ENCODE results near the gene AKT1.

The AKT1 gene

GRCh38 chr14:104800771-104801519, 5.4 kb upstream of the AKT1 start, which contains the start of gene ZBTB42:
TSS of gene ZBTB42 (plus strand) at chr14:104801101. CDS start at chr14:104801198, 97 bp downstream.
- in situ Hi-C loops (cut with HindIII; ENCODE audit: low sequenced_read_pairs), result no loop called here

- in situ Hi-C loops (cut with HindIII; ENCODE audit: low sequenced_read_pairs), result no loop called here
Observed at GRCh38 chr14:104800015-104800770, 4.6 kb upstream of the AKT1 start.

GRCh38 chr14:104799244-104800014, 3.9 kb upstream of the AKT1 start:
- in situ Hi-C loops (cut with HindIII; ENCODE audit: low sequenced_read_pairs), result no loop called here

- in situ Hi-C loops (cut with HindIII; ENCODE audit: low sequenced_read_pairs), result no loop called here
Observed at GRCh38 chr14:104798300-104799243, 3.0 kb upstream of the AKT1 start.

- in situ Hi-C loops (cut with HindIII; ENCODE audit: low sequenced_read_pairs), result no loop called here
Observed at GRCh38 chr14:104797115-104798044, 1.8 kb upstream of the AKT1 start.

- in situ Hi-C loops (cut with HindIII; ENCODE audit: low sequenced_read_pairs), result no loop called here
Observed at GRCh38 chr14:104796687-104797081, 1.1 kb upstream of the AKT1 start.

GRCh38 chr14:104795781-104796686, 486 bp upstream of the AKT1 start:
- in situ Hi-C loops (cut with HindIII; ENCODE audit: low sequenced_read_pairs), result no loop called here

GRCh38 chr14:104794631-104794992, 936 bp downstream of the AKT1 start:
- in situ Hi-C loops (cut with HindIII; ENCODE audit: low sequenced_read_pairs), result no loop called here

GRCh38 chr14:104794099-104794498, 1.4 kb downstream of the AKT1 start:
- in situ Hi-C loops (cut with HindIII; ENCODE audit: low sequenced_read_pairs), result no loop called here

- in situ Hi-C loops (cut with HindIII; ENCODE audit: low sequenced_read_pairs), result no loop called here
Observed at GRCh38 chr14:104793703-104793959, 1.9 kb downstream of the AKT1 start.

- in situ Hi-C loops (cut with HindIII; ENCODE audit: low sequenced_read_pairs), result no loop called here
Observed at GRCh38 chr14:104792945-104793702, 2.4 kb downstream of the AKT1 start.

- in situ Hi-C loops (cut with HindIII; ENCODE audit: low sequenced_read_pairs), result no loop called here
Observed at GRCh38 chr14:104792101-104792884, 3.3 kb downstream of the AKT1 start.

GRCh38 chr14:104791425-104791824, 4.1 kb downstream of the AKT1 start:
- in situ Hi-C loops (cut with HindIII; ENCODE audit: low sequenced_read_pairs), result no loop called here

GRCh38 chr14:104789752-104790743, 5.5 kb downstream of the AKT1 start:
- in situ Hi-C loops (cut with HindIII; ENCODE audit: low sequenced_read_pairs), result no loop called here

GRCh38 chr14:104788873-104789663, 6.5 kb downstream of the AKT1 start:
- in situ Hi-C loops (cut with HindIII; ENCODE audit: low sequenced_read_pairs), result no loop called here
